Measurements from ENCODE around the gene PLB1. TPM values are rescaled to one million over a fixed set of nuclear protein-coding genes. Genes with fewer than 3 reads are reported as not detected.

The PLB1 gene
- total and polyA plus RNA-seq, 2 donors (not counting 1 experiment from before 2014, with no cell fraction given): 0.25 to 0.51 TPM

DNA sequence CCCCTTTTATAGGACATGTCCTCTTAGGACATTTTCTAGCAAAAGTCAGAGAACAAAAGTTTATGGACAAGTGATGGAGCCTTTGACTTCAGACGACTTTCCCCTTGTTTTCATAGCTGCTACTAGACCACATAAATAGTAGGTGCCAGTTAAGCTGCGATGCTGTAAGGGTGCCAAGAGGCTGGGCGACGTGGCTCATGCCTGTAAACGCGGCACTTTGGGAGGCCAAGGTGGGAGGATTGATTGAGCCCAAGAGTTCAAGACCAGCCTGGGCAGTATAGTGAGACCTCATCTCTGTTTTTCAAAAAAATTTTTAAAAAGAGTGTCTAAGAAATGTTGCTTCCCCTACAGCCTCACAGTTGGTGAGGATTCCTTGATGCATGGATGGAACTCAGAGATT is 2.2 kb upstream of the PLB1 start:
- Mint-ChIP-seq H3K4me3 (no peak overlapping the region), H3K27me3 (peaks cover 12% of the 10 kb centered on the region), H3K9me3 (ENCODE audit: insufficient read depth) (no peaks in the 10 kb centered on the region), H3K4me1 (no peaks in the 10 kb centered on the region), H3K27ac (no peak overlapping the region)
- Histone ChIP-seq H2AFZ (ENCODE audit: insufficient read depth, low read depth, low read length, poor library complexity, severe bottlenecking) (no peak overlapping the region), H3K4me2 (replicated peaks; ENCODE audit: low read depth, low read length, poor library complexity, severe bottlenecking) (no peak overlapping the region), H3K79me2 (ENCODE audit: control insufficient read depth, insufficient read depth, low read length) (no peaks in the 10 kb centered on the region), H3K4me1 (ENCODE audit: control insufficient read depth in 2 of 2, insufficient read depth in 2 of 2, low read length in 2 of 2) (no peaks in the 10 kb centered on the region), H4K20me1 (ENCODE audit: control insufficient read depth, insufficient read depth, low read length, poor library complexity, severe bottlenecking) (no peaks in the 10 kb centered on the region), H3K9me3 (ENCODE audit: control extremely low read depth in 1 of 3, control insufficient read depth in 2 of 3, insufficient read depth in 1 of 3, low read length in 2 of 3) (no peaks in the 10 kb centered on the region), H3K36me3 (replicated peaks in 1 of 2; ENCODE audit: control extremely low read depth in 1 of 2, control insufficient read depth in 1 of 2, extremely low read depth in 1 of 2, insufficient read depth in 2 of 2, low read length in 1 of 2) (no peaks in the 10 kb centered on the region), H3K9ac (ENCODE audit: low read length) (no peak overlapping the region), H3K27ac (ENCODE audit: low read length in 2 of 2) (no peak overlapping the region), H3K4me3 (ENCODE audit: control extremely low read depth in 1 of 5, extremely low read depth in 1 of 5, insufficient read depth in 1 of 5, low read depth in 2 of 5, low read length in 4 of 5) (no peak overlapping the region), H3K27me3 (replicated peaks in 1 of 4; ENCODE audit: control extremely low read depth in 1 of 4, control insufficient read depth in 3 of 4, insufficient read depth in 4 of 4, low read length in 3 of 4) (no peaks in the 10 kb centered on the region)
- TF ChIP-seq, protein P1, sequence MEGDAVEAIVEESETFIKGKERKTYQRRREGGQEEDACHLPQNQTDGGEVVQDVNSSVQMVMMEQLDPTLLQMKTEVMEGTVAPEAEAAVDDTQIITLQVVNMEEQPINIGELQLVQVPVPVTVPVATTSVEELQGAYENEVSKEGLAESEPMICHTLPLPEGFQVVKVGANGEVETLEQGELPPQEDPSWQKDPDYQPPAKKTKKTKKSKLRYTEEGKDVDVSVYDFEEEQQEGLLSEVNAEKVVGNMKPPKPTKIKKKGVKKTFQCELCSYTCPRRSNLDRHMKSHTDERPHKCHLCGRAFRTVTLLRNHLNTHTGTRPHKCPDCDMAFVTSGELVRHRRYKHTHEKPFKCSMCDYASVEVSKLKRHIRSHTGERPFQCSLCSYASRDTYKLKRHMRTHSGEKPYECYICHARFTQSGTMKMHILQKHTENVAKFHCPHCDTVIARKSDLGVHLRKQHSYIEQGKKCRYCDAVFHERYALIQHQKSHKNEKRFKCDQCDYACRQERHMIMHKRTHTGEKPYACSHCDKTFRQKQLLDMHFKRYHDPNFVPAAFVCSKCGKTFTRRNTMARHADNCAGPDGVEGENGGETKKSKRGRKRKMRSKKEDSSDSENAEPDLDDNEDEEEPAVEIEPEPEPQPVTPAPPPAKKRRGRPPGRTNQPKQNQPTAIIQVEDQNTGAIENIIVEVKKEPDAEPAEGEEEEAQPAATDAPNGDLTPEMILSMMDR (IDR thresholded peaks at IDR 0.05): no peak
- TF ChIP-seq EZH2 (IDR thresholded peaks at IDR 0.05; ENCODE audit: borderline replicate concordance, insufficient read depth, low read depth, low read length, poor library complexity, severe bottlenecking): no peak
- intact Hi-C loops (cut with micrococcal nuclease): no loop called here
- ATAC-seq (ENCODE audit: low read depth) (no peak), DNase-seq (no peak)
- ChIA-PET CTCF (no interaction called here), POLR2A (no interaction called here)
- 88% methylated on average over 6 of the region's 6 CpGs for WGBS (ENCODE audit: insufficient coverage)

DNA sequence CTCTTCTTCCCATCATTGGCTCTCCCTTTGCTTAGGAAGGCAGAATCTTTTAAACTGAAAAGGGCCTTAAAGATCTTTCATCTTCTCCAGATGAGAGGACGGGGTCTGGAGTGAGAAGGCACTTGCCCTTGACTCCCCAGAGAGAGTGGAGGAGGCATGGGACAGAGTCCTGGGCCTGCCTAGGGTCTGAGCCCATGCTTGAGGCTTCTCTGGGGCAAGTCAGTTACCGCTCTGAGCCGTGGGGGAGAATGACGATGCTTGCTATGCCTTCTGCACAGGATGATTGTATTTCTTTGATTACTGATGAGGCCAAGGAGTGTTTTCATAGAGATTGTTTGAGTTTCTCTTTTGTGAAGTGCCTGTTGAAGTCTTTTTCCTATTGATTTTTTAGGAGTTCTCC is 921 bp downstream of the PLB1 start:
- H3K79me2 ChIP-seq (ENCODE audit: control insufficient read depth, insufficient read depth, low read length): no peaks in the 10 kb centered on the region

More for the DNA sequence above, 921 bp downstream of the PLB1 start:
- Histone ChIP-seq H3K27me3 (replicated peaks in 1 of 4; ENCODE audit: control extremely low read depth in 1 of 4, control insufficient read depth in 3 of 4, insufficient read depth in 4 of 4, low read length in 3 of 4) (peaks cover 0 to 3% (median 0%) of the 10 kb centered on the region in 4 experiments), H3K27ac (ENCODE audit: low read length in 2 of 2) (no peak overlapping the region), H3K9me3 (ENCODE audit: control extremely low read depth in 1 of 3, control insufficient read depth in 2 of 3, insufficient read depth in 1 of 3, low read length in 2 of 3) (no peaks in the 10 kb centered on the region), H3K4me3 (ENCODE audit: control extremely low read depth in 1 of 5, extremely low read depth in 1 of 5, insufficient read depth in 1 of 5, low read depth in 2 of 5, low read length in 4 of 5) (no peak overlapping the region), H4K20me1 (ENCODE audit: control insufficient read depth, insufficient read depth, low read length, poor library complexity, severe bottlenecking) (no peaks in the 10 kb centered on the region), H3K9ac (ENCODE audit: low read length) (no peak overlapping the region), H3K36me3 (replicated peaks in 1 of 2; ENCODE audit: control extremely low read depth in 1 of 2, control insufficient read depth in 1 of 2, extremely low read depth in 1 of 2, insufficient read depth in 2 of 2, low read length in 1 of 2) (no peaks in the 10 kb centered on the region), H3K4me2 (replicated peaks; ENCODE audit: low read depth, low read length, poor library complexity, severe bottlenecking) (no peak overlapping the region), H3K4me1 (ENCODE audit: control insufficient read depth in 2 of 2, insufficient read depth in 2 of 2, low read length in 2 of 2) (no peaks in the 10 kb centered on the region), H2AFZ (ENCODE audit: insufficient read depth, low read depth, low read length, poor library complexity, severe bottlenecking) (no peak overlapping the region)
- CTCF ChIA-PET: no interaction called here
- H3K27ac Mint-ChIP-seq: no peak overlapping the region
- no peaks in the 10 kb centered on the region for H3K4me1 Mint-ChIP-seq
- TF ChIP-seq EZH2 (IDR thresholded peaks at IDR 0.05; ENCODE audit: borderline replicate concordance, insufficient read depth, low read depth, low read length, poor library complexity, severe bottlenecking): no peak
- TF ChIP-seq, protein P1 (IDR thresholded peaks at IDR 0.05): no peak
- 94% methylated on average over 4 of the region's 4 CpGs for WGBS (ENCODE audit: insufficient coverage)
- peaks cover 14% of the 10 kb centered on the region for H3K27me3 Mint-ChIP-seq
- H3K9me3 Mint-ChIP-seq (ENCODE audit: insufficient read depth): no peaks in the 10 kb centered on the region
- DNase-seq: no peak
- no peak overlapping the region for H3K4me3 Mint-ChIP-seq
- intact Hi-C loops (cut with micrococcal nuclease): no loop called here
- ATAC-seq (ENCODE audit: low read depth): no peak
- POLR2A ChIA-PET: no interaction called here
